Right ventricle myocardium superior (tissue), 1 donor: ENCODE measurements around the gene PCDHGB7. TPM values are rescaled to one million over a fixed set of nuclear protein-coding genes. Genes with fewer than 3 reads are reported as not detected.
"Not testable (repeated sequence)": the region's sequence is repeated elsewhere in the genome, so short reads cannot be mapped to it uniquely, and the experiment has no call there.

Source experiments
- ATAC-seq: fragments of 200-7000 bp; cut with Tn5 transposase; one replicate; pipeline ENCODE4 v1.9.1; 2020; ENCODE audit warnings: mild to moderate bottlenecking; ENCODE audit not compliant: poor library complexity
- DNase-seq: peaks from one replicate; pipeline ENCODE4 v3.0.0-alpha.2; 2020
- intact Hi-C: fragments of 100-400 bp; cut with DNase I; formaldehyde crosslinking; loops from one replicate; pipeline ENCODE4 v1.11.2; 2022
- long read RNA-seq: library from polyadenylated mRNA; unstranded; transcript quantifications from one replicate; pipeline ENCODE4 v2.0.0, GENCODE V29; 2021
- total RNA-seq: library from RNA; stranded (reverse); fragmentation: NEBNext Ultra II Directional; extraction: Animal tissue kit (Norgen Biotek cat#: 25700); gene quantifications from one replicate; pipeline ENCODE4 v1.2.1, GENCODE V29; 2021
- donor health status: DM: no; HTN: yes; CAD: no; lungs with severe emphysema.

PCDHGB7 gene
- total RNA-seq, result 9.8 TPM
- long read RNA-seq, result 0 reads

DNA sequence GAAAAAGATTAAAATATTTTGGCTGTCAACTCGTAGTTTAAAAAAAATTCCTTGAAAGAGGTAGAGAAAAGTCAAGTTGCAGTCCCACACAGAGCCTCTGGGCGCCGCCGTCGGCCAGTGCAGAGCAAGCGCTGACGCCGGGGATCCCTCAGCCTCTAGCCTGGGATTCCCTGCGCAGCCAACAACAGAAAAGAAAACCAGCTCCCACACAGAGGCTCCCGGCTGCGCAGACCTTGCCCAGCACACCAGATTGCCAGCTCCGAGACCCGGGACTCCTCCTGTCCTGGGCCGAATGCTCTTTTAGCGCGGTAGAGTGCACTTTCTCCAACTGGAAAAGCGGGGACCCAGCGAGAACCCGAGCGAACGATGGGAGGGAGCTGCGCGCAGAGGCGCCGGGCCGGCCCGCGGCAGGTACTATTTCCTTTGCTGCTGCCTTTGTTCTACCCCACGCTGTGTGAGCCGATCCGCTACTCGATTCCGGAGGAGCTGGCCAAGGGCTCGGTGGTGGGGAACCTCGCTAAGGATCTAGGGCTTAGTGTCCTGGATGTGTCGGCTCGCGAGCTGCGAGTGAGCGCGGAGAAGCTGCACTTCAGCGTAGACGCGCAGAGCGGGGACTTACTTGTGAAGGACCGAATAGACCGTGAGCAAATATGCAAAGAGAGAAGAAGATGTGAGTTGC is at the start of gene PCDHGB7:
Gene PCDHGB7, plus strand, starts transcription at position 184 of the 679 bp plus-strand sequence. Its CDS starts 183 bp downstream, at position 367.
- ATAC-seq (peak; percentile 90), DNase-seq (peak; percentile 88)
- intact Hi-C loops, result loop anchor here (2.0 kb wide), 1 partner anchor 143 kb away; no protein-coding TSS in a partner anchor

DNA sequence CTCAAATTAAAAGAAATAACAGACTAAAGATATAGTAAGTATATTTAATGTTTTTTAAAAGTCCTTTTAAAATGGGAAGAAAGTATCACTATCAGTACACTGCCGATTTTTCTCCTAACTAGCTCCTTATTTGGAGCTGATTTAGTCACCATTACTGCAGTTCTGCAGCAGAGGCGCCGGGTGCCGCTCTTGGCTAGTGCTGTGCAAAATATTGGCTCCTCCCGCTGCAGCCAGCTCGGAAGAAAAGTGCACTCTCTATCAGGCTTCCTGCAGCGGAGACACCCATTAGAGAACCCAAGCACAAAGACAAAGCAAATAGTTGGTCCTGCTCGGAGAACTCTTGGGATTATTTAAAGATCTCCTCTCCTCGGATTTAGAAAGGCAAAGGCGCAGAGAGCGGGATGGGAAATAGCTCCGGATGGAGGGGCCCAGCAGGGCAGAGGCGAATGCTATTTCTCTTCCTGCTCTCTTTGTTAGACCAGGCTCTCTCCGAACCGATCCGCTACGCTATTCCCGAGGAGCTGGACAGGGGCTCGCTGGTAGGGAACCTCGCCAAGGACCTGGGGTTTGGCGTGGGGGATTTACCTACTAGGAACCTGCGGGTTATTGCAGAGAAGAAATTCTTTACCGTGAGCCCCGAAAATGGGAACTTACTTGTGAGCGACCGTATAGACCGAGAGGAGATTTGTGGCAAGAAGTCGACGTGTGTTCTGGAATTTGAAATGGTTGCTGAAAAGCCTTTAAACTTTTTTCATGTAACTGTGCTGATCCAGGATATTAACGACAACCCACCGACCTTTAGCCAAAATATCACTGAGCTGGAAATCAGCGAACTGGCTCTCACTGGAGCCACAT is 47.3 kb upstream of the PCDHGB7 start, which contains the start of gene PCDHGB3:
Gene PCDHGB3, plus strand, starts transcription at position 249 of the 855 bp plus-strand sequence. Its CDS starts 153 bp downstream, at position 402.
- ATAC-seq (peak; percentile 89), DNase-seq (peak; percentile 75)
- intact Hi-C loops, result no loop called here

DNA sequence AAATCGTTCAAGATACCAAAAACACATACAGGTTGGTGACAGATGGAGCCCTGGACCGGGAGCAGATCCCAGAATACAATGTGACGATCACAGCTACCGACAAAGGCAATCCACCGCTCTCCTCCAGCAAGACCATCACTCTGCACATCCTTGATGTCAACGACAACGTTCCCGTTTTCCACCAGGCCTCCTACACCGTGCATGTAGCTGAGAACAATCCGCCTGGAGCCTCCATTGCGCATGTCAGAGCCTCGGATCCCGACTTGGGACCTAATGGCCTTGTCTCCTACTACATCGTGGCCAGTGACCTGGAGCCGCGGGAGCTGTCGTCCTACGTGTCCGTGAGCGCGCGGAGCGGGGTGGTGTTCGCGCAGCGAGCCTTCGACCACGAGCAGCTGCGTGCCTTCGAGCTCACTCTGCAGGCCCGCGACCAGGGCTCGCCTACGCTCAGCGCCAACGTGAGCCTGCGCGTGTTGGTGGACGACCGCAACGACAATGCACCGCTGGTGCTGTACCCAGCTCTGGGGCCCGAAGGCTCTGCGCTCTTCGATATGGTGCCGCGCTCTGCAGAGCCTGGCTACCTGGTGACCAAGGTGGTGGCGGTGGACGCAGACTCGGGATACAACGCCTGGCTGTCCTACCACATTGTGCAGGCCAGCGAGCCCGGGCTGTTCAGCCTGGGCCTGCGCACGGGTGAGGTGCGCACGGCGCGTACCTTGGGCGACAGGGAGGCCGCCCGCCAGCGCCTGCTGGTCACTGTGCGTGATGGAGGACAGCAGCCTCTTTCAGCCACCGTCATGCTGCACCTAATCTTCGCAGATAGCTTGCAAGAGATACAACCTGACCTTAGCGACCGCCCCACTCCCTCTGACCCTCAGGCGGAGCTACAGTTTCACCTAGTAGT is 45.7 kb upstream of the PCDHGB7 start:
- ATAC-seq (peak; percentile 55), DNase-seq (no peak)
- intact Hi-C loops, result no loop called here

DNA sequence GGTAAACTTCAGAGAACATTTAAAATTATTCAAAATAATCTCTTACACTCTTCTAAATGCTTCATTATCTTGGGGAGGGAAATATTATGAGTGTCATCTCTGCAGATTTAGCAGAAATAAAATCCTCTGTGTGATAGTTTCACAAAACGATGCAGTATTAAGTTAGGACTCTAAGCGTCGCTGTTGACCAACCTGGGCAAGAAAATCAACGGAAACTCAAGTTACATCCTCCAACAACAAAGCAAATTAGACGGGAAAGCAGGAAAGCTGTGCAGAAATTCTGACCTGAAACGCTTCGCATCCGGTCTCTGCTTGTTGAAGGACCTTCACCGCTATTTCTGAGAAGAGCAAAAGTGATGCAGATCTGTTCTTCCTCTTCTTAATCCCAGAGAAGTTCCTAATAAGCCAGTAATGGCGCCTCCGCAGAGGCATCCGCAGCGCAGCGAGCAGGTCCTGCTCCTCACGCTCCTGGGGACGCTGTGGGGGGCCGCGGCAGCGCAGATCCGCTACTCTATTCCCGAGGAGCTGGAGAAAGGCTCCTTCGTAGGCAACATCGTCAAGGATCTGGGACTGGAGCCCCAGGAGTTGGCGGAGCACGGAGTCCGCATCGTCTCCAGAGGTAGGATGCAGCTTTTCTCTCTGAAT is 43.7 kb upstream of the PCDHGB7 start, which contains the start of gene PCDHGA6:
Gene PCDHGA6, plus strand, starts transcription at position 219 of the 645 bp plus-strand sequence. Its CDS starts 193 bp downstream, at position 412.
- intact Hi-C loops, result no loop called here
- ATAC-seq, result peak; percentile 37
- no peak for DNase-seq

DNA sequence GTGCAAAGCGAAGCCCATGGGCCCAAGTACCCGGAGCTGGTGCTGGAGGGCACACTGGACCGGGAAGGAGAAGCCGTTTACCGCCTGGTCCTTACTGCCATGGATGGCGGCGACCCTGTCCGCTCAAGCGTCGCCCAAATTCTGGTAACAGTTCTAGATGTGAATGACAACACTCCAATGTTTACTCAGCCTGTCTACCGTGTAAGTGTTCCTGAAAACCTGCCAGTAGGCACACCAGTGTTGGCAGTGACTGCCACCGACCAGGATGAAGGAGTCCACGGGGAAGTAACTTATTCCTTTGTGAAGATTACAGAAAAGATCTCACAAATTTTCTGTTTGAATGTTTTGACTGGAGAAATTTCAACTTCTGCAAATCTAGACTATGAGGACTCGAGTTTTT is 42.9 kb upstream of the PCDHGB7 start:
- intact Hi-C loops, result no loop called here
- ATAC-seq (peak; percentile 72), DNase-seq (no peak)

DNA sequence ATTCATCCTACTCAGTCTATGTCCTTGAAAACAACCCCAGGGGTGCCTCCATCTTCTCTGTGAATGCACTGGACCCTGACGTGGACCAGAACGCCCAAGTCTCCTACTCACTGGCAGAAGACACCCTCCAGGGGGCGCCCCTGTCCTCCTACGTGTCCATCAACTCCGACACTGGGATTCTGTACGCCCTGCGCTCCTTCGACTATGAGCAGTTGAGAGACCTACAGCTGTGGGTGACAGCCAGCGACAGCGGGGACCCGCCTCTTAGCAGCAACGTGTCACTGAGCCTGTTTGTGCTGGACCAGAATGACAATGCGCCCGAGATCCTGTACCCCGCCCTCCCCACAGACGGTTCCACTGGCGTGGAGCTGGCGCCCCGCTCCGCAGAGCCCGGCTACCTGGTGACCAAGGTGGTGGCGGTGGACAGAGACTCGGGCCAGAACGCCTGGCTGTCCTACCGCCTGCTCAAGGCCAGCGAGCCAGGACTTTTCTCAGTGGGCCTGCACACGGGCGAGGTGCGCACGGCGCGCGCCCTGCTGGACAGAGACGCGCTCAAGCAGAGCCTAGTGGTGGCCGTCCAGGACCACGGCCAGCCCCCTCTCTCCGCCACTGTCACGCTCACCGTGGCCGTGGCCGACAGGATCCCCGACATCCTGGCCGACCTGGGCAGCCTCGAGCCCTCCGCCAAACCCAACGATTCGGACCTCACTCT is 41.9 kb upstream of the PCDHGB7 start:
- intact Hi-C loops, ATAC-seq: not testable (repeated sequence)

DNA sequence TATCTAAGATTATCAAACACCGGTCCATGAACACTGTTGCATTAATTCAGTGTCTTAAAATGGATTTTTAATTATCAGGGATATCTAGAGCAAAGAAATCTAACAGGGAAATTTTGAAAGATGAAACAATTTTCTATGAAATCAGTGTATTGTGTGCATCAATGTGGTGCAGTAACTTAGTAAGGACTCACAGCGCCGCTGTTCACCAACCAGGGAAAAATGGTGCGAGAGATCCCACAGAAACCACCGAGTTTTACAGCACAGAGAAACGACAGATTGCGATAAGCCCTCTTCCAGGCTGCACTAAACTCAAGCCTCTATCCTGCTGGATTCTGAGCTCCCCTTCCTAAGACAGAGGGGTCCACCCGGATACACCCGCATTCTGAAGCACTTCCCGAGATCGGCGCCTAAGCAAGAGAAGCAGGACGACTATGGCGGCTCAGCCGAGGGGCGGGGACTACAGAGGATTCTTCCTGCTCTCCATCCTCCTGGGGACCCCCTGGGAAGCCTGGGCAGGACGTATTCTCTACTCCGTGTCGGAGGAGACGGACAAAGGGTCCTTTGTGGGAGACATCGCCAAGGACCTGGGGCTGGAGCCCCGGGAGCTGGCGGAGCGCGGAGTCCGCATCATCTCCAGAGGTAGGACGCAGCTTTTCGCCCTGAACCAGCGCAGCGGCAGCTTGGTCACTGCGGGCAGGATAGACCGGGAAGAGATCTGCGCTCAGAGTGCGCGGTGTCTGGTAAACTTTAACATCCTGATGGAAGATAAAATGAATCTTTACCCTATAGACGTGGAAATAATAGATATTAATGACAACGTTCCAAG is 34.8 kb upstream of the PCDHGB7 start, which contains the start of gene PCDHGA7:
Gene PCDHGA7, plus strand, starts transcription at position 274 of the 826 bp plus-strand sequence. Its CDS starts 158 bp downstream, at position 432.
- intact Hi-C loops, result no loop called here
- ATAC-seq, result peak; percentile 34
- DNase-seq, result no peak

More for the DNA sequence above, 41.9 kb upstream of the PCDHGB7 start:
- not testable (repeated sequence) for DNase-seq

DNA sequence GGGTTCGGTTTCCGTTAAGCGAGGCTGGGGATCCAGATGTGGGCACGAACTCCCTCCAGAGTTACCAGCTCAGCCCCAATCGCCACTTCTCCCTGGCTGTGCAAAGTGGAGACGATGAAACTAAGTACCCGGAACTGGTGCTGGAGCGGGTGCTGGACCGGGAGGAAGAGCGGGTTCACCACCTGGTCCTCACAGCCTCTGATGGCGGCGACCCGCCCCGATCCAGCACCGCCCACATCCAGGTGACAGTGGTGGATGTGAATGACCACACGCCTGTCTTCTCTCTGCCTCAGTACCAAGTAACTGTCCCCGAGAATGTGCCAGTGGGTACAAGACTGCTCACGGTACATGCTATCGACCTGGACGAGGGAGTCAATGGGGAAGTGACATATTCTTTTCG is 34.1 kb upstream of the PCDHGB7 start:
- no peak for ATAC-seq
- no peak for DNase-seq
- intact Hi-C loops, result no loop called here

DNA sequence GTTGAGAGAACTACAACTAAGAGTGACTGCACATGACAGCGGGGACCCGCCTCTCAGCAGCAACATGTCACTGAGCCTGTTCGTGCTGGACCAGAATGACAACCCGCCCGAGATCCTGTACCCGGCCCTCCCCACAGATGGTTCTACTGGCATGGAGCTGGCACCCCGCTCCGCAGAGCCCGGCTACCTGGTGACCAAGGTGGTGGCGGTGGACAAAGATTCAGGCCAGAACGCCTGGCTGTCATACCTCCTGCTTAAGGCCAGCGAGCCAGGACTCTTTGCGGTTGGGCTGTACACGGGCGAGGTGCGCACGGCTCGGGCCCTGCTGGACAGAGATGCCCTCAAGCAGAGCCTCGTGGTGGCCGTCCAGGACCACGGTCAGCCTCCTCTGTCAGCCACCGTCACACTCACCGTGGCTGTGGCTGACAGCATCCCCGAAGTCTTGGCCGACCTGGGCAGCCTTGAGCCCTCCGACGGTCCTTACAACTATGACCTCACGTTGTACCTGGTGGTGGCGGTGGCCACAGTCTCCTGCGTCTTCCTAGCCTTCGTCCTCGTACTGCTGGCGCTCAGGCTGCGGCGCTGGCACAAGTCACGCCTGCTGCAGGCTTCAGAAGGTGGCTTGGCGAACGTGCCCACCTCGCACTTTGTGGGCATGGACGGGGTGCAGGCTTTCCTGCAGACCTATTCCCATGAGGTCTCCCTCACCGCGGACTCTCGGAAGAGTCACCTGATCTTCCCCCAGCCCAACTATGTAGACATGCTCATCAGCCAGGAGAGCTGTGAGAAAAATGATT is 32.8 kb upstream of the PCDHGB7 start:
- ATAC-seq (no peak), DNase-seq (no peak)
- intact Hi-C loops, result no loop called here

DNA sequence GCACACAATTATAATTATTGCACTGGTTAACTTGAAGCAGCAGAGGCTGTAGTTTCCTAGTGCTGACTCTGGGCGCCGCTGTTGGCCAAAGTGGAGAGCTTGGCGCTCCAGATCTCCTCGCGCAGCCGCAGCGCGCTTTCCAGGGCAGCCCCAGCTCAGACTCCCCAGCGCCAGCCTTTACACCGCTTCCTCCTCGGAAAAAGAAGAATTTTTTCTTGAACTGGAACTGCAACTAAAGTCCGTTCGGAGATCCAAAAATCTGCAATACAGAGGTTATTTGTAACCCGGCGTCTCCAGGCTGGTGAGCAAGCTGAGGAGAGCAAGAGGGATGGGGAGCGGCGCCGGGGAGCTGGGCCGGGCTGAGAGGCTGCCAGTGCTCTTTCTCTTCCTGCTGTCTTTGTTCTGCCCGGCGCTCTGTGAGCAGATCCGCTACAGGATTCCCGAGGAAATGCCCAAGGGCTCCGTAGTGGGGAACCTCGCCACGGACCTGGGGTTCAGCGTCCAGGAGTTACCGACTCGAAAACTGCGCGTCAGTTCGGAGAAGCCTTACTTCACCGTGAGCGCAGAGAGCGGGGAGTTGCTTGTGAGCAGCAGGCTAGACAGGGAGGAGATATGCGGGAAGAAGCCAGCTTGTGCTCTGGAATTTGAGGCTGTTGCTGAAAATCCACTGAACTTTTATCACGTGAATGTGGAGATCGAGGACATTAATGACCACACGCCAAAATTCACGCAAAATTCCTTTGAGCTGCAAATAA is 29.7 kb upstream of the PCDHGB7 start, which contains the start of gene PCDHGB4:
Gene PCDHGB4, plus strand, starts transcription at position 142 of the 755 bp plus-strand sequence. Its CDS starts 187 bp downstream, at position 329.
- intact Hi-C loops, DNase-seq: not testable (repeated sequence)
- ATAC-seq, result peak; percentile 90

DNA sequence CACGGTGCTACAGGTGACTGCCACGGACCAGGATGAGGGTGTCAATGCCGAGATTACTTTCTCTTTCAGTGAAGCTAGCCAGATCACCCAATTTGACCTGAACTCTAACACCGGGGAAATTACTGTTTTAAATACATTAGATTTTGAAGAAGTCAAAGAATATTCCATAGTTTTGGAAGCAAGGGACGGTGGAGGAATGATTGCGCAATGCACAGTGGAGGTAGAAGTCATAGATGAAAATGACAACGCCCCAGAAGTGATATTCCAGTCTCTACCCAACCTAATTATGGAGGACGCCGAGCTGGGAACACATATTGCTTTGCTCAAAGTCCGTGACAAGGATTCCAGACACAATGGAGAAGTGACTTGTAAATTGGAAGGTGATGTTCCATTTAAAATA is 28.8 kb upstream of the PCDHGB7 start:
- intact Hi-C loops, result no loop called here
- DNase-seq, result no peak
- ATAC-seq, result no peak

DNA sequence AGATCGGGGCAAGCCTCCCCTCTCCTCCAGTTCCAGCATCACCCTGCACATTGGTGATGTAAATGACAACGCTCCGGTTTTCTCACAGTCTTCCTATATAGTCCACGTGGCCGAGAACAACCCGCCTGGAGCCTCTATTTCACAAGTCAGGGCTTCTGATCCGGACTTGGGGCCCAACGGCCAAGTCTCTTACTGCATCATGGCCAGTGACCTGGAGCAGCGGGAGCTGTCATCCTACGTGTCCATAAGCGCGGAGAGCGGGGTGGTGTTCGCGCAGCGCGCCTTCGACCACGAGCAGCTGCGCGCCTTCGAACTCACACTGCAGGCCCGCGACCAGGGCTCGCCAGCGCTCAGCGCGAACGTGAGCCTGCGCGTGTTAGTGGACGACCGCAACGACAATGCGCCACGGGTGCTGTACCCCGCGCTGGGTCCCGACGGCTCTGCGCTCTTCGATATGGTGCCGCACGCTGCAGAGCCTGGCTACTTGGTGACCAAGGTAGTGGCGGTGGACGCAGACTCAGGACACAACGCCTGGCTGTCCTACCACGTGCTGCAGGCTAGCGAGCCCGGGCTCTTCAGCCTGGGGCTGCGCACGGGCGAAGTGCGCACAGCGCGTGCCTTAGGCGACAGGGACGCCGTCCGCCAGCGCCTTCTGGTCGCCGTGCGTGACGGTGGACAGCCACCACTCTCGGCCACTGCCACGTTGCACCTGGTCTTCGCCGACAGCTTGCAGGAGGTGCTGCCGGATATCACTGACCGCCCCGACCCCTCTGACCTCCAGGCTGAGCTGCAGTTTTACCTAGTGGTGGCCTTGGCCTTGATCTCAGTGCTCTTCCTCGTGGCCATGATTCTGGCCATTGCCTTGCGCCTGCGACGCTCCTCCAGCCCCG is 28.1 kb upstream of the PCDHGB7 start:
- DNase-seq (no peak), ATAC-seq (no peak)

DNA sequence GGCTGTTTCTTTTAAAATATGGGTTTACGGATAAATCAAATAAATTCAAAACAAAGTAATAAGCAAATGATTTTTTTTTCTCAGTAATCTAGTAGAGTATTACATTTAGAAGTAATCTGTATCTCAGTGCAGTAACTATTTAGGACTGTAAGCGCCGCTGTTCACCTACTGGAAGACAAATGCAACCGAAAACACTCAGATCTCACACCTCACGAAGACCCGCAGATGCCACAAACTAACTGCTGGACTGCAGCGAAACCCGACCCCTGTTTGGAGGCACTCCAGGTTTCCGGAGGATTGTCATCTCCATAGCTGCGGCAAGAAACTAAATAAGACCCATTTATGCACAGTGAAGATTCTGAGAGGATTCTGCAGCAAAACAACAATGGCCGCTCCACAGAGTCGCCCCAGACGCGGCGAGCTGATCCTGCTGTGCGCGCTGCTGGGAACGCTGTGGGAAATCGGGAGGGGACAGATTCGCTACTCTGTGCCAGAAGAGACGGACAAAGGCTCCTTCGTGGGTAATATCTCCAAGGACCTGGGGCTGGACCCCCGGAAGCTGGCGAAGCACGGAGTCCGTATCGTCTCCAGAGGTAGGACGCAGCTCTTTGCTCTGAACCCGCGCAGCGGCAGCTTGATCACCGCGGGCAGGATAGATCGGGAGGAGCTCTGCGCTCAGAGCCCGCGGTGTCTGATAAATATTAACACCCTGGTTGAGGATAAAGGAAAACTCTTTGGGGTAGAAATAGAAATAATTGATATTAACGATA is 24.9 kb upstream of the PCDHGB7 start, which contains the start of gene PCDHGA8:
Gene PCDHGA8, plus strand, starts transcription at position 205 of the 770 bp plus-strand sequence. Its CDS starts 181 bp downstream, at position 386.
- no peak for ATAC-seq
- DNase-seq, result no peak
- intact Hi-C loops, result no loop called here

More for the DNA sequence above, 28.1 kb upstream of the PCDHGB7 start:
- intact Hi-C loops, result no loop called here
